Epithelial cell of esophagus (primary cell): ENCODE data around the gene PDCD2.

ENCODE experiments used
- DNase-seq: peaks from one replicate; pipeline ENCODE4 v3.0.0; 2010; ENCODE audit warnings: low read depth
- H3K4me3 ChIP-seq: 2 replicates; pipeline ENCODE4 v1.5.1; 2011; ENCODE audit warnings: mild to moderate bottlenecking, low read length, control low read depth
- TF ChIP-seq, protein P1 (sequence below): IDR thresholded peaks from 2 replicates; pipeline ENCODE4 v1.5.1; 2011; ENCODE audit warnings: low read depth, mild to moderate bottlenecking, low read length, control low read depth, inconsistent platforms; ENCODE audit not compliant: insufficient read depth; ENCODE audit errors: missing control alignments

The PDCD2 gene

DNA sequence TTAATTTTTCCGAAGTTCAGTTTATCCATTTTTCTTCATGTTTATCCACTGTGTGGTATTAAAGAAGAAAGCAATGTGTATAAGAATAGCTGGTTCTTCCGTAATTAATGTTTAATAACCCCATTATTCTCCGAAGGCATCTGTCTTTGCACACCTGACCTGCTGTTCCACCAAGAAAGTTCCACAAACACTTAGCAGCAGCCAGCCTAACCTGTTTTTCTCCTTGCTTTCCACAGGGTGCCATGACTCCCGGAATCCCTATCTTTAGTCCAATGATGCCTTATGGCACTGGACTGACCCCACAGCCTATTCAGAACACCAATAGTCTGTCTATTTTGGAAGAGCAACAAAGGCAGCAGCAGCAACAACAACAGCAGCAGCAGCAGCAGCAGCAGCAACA lies 22.9 kb downstream of the PDCD2 start:
- peak; percentile 34 for DNase-seq
- TF ChIP-seq, protein P1, sequence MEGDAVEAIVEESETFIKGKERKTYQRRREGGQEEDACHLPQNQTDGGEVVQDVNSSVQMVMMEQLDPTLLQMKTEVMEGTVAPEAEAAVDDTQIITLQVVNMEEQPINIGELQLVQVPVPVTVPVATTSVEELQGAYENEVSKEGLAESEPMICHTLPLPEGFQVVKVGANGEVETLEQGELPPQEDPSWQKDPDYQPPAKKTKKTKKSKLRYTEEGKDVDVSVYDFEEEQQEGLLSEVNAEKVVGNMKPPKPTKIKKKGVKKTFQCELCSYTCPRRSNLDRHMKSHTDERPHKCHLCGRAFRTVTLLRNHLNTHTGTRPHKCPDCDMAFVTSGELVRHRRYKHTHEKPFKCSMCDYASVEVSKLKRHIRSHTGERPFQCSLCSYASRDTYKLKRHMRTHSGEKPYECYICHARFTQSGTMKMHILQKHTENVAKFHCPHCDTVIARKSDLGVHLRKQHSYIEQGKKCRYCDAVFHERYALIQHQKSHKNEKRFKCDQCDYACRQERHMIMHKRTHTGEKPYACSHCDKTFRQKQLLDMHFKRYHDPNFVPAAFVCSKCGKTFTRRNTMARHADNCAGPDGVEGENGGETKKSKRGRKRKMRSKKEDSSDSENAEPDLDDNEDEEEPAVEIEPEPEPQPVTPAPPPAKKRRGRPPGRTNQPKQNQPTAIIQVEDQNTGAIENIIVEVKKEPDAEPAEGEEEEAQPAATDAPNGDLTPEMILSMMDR: no peak
- no peak overlapping the region for H3K4me3 ChIP-seq

DNA sequence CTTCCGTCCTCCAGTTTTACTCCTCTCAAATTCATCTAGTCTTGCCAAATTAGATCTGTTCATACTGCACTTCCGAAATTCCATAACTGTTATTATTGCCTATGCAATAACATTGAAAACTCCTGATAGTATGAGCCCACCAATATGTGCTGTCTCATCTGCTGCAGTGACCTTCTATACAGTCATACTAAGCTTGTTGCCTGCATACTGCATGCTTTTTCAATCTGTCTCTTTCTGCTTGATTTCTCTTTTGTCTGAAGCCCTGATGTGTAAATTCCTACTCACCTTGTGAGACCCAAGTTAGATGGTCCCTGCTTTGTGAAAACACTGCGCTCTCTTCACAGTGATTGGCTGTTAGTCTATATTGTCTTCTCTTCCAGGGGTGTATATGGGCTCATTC lies 29.1 kb downstream of the PDCD2 start:
- TF ChIP-seq, protein P1: no peak
- no peak for DNase-seq
- H3K4me3 ChIP-seq: peak overlapping the region; percentile 96

DNA sequence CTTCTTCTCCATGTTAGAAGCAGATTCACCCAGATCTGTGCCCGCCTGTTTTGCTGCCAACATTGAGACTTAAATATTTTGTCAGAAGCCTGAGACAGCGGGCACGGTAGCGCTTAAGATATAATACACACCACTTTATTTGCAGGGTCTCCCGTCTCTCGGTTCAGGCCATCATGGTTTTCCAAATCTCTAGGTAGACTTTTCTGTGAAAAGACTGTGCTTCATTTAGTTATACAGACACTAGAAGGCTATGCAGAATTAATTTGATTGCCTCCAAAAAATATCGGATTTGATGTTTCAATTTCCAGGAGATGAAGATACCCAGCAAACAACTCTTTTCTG lies 29.7 kb downstream of the PDCD2 start:
- DNase-seq: no peak
- TF ChIP-seq, protein P1: no peak
- peak overlapping the region; percentile 96 for H3K4me3 ChIP-seq

DNA sequence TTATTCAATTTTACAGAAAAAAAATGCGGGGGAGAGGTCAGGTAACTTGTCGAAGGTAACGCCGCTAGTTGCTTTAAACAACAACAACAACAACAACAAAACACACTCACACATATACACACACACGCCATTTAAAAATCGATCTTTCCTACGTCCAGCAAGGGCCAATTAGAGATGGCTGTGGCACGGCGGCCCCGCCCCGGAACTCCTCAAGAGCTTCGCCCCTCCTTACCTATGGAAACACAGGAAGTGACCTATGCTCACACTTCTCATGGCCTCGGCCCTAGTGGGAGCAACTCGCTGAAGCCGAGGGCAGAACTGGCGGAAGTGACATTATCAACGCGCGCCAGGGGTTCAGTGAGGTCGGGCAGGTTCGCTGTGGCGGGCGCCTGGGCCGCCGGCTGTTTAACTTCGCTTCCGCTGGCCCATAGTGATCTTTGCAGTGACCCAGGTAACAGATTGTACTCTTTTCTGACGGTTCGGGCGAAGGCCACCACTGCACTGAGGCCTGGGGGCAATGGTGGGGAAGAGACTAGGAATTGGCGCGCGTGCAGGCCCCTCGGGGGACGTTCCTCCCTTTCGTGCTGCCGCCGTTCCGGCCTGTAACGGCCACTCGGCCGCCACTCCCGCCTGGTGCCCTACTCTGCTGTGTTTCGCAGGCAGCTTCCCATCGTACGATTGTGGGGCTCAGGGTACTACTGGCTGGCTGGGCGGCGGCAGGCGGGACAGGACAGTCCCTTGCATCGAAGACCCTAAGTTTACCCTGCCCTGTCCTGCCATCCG lies 30.2 kb downstream of the PDCD2 start, which contains the start of gene TBP:
Gene TBP, plus strand, starts transcription at position 357 of the 783 bp plus-strand sequence. CDS start 2,661 bp downstream, outside the sequence.
- peak; percentile 100 for DNase-seq
- TF ChIP-seq, protein P1: no peak
- H3K4me3 ChIP-seq: peak within 1 kb of the TSS; percentile 96

DNA sequence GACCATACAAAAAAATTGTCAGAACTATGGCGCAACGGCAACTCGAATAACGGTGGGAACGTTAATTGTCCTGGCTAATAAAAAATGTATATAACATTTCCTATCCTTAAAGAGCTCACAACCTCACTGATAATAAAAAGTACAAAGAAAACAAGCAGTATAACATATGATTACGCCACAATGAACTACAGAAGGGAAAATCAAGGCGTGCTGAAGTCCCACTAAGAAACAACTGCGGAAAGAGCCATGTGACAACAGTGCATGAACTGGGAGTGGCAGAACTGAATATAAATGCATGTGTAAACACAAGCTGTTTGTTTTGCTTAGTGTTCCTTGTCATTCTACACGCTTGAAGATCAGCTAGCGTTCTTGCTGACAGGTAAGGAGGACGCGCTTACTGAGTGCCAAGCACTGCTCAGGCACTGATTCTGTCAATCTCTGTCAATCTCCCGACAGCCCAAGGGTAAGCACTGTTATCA lies 30.9 kb downstream of the PDCD2 start:
- peak overlapping the region; percentile 96 for H3K4me3 ChIP-seq
- DNase-seq: no peak
- TF ChIP-seq, protein P1: no peak

DNA sequence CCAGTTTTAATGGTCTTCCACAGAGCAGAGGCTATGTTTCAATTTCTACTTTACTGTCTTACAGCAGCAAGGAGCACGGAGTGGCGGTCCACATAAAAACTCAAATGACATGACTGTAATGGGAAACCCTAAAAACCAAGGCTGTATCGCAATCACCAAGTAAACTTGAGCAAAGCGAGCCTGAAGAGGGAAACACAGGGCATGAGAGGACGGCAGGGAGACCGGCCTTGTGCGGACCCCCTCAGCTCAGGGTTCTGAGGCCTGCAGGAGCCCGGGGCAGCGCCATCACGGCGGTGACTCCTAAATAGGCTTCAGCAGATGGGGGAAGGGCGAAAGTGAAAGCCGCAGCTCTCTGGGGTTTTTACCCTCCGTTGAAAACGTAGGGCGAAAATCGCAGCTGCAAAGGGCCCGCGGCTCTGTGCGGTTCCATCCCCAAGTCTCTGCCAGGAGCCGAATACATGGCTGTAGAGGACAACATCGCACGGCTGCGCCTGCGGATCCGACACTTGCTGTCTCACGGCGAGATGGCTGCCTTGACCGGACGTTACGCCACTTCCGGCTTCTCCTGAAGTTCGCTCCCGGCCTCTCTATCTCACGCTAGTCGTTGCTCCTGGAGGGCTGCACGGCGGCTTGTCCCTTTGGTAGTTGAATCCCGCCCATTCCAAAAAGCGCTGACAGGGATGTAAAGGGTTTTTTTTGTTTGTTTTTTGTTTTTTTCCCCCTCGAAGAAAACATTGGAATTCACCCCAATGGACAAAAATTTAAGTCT lies 31.5 kb downstream of the PDCD2 start, which contains the start of gene PSMB1:
Gene PSMB1, minus strand, starts transcription at position 543 of the 769 bp plus-strand sequence. Its CDS starts 65 bp downstream, at position 478.
- peak within 1 kb of the TSS; percentile 96 for H3K4me3 ChIP-seq
- TF ChIP-seq, protein P1: no peak
- DNase-seq: peak; percentile 98
